SJCRH30 (cell line): ENCODE measurements around the gene NT5DC3. TPM values are rescaled to one million over a fixed set of nuclear protein-coding genes. Genes with fewer than 3 reads are reported as not detected.
A peak's percentile ranks its signal among the peaks of the same experiment; 100 is the strongest.

ENCODE experiments used
- DNase-seq, 2 experiments: peaks; one replicate each; pipeline ENCODE4 v3.0.0-alpha.2; 2015 to 2020
- H3K27ac ChIP-seq: fragments of 250-450 bp; sonication (Bioruptor Pico); 2 replicates; pipeline ENCODE4 v1.5.1; 2020; ENCODE audit warnings: mild to moderate bottlenecking, moderate library complexity
- H3K27me3 ChIP-seq: fragments of 250-450 bp; sonication (Bioruptor Pico); 2 replicates; pipeline ENCODE4 v1.5.1; 2020; ENCODE audit warnings: mild to moderate bottlenecking, moderate library complexity
- H3K36me3 ChIP-seq: fragments of 250-450 bp; sonication (Bioruptor Pico); 2 replicates; pipeline ENCODE4 v1.5.1; 2020; ENCODE audit warnings: mild to moderate bottlenecking, moderate library complexity
- H3K4me1 ChIP-seq: fragments of 250-450 bp; sonication (Bioruptor Pico); 2 replicates; pipeline ENCODE4 v1.5.1; 2020; ENCODE audit warnings: mild to moderate bottlenecking, moderate library complexity
- H3K4me3 ChIP-seq: fragments of 250-450 bp; sonication (Bioruptor Pico); 2 replicates; pipeline ENCODE4 v1.5.1; 2020; ENCODE audit warnings: mild to moderate bottlenecking, moderate library complexity
- H3K9me3 ChIP-seq: fragments of 250-450 bp; sonication (Bioruptor Pico); replicated peaks from 2 replicates; pipeline ENCODE4 v1.5.1; 2020; ENCODE audit warnings: mild to moderate bottlenecking, moderate library complexity
- total RNA-seq: library from RNA; depleted of rRNA; stranded (reverse); fragments of >200 nt; shearing (Covaris generic); gene quantifications from 2 replicates; pipeline ENCODE4 v1.2.3, GENCODE V29; 2014

Gene NT5DC3
- total RNA-seq, 1 experiment from 2014 or later = 14.8 TPM

DNA sequence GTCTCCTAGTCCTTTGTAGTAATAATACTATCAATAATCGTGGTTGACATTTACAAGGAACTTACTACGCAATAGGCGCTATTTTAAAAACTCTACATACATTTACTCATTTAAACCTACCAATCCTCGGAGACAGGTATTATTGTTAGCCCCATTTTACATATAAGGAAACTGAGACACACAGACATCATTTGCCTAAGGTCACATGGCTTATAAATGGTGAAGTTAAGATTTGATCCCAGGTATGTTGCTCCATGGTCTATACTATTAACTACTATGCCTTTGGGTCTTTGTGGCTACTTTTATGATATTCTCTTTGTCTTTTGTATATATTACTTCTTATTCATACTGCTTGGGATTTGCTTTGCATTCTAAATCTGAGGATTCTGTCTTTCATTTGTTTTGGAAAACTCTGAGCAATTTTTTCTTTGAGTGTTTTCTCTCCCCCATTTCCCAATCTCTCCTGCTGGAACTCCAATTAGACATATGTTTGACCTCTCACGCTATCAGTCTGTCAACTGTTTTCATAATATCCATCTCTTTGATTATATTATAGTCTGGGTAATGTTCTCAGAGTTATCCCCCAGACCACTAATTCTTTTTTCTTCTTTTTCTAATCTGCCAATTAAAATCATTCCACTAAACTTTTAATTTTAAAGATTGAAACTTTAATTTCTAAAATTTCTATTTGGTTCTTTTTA, 10.9 kb downstream of the NT5DC3 start:
- peaks cover 11% of the 10 kb centered on the region for H3K4me1 ChIP-seq
- H3K9me3 ChIP-seq = peaks cover 2% of the 10 kb centered on the region; the same call in 1 of the 2 replicates
- no peak for DNase-seq
- no peaks in the 10 kb centered on the region for H3K27me3 ChIP-seq
- no peaks in the 10 kb centered on the region for H3K36me3 ChIP-seq
- no peak overlapping the region for H3K4me3 ChIP-seq
- no peak overlapping the region for H3K27ac ChIP-seq

DNA sequence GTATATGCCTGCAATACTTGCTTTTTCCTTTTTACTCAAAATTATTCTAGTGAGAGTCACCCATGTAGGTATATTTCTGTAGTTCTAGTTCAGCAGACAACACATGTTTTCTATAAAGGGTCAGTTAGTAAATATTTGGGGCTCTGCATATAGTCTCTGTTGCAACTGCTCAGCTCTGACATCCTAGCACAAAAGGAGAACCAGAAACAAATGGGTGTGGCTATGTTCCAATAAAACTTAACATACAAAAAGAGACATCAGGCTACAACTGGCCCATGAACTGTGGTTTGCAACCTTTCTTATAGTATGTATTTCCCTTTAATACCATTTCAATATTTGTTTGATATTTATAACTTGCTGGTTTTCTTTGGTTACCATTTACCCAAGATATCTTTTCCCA, 11.9 kb downstream of the NT5DC3 start:
- H3K27ac ChIP-seq = no peak overlapping the region
- DNase-seq = no peak
- no peak overlapping the region for H3K4me3 ChIP-seq
- peaks cover 2% of the 10 kb centered on the region; the same call in 1 of the 2 replicates for H3K9me3 ChIP-seq
- H3K4me1 ChIP-seq = peaks cover 11% of the 10 kb centered on the region
- no peaks in the 10 kb centered on the region for H3K36me3 ChIP-seq
- no peaks in the 10 kb centered on the region for H3K27me3 ChIP-seq

DNA sequence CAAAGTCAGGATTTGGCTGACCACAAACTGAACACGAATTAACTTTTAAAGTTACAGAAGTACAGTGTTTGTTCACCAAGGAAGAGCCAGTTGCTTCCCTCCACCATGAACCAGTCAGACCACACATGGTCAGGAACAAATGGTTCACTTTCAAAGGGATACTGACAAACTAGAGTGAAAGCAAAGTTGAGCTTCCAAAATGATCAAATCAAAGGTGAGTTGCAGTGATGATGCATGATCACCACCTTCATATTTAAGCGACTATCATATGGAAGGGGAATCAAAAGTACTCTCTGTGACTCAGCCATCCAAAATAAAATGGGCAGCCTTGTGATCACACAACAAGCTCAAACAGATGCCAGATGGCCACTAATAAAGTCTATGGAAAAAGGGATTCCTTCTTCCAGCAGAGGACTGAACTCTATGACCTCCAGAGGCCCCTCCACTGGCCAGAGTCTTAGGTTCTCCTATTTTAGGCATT, 13.1 kb downstream of the NT5DC3 start:
- no peaks in the 10 kb centered on the region for H3K36me3 ChIP-seq
- peaks cover 11% of the 10 kb centered on the region for H3K4me1 ChIP-seq
- no peak overlapping the region for H3K4me3 ChIP-seq
- no peaks in the 10 kb centered on the region for H3K27me3 ChIP-seq
- peaks cover 2% of the 10 kb centered on the region; the same call in 1 of the 2 replicates for H3K9me3 ChIP-seq
- peak in 1 of 2 experiments; percentile 25 for DNase-seq
- H3K27ac ChIP-seq = peak overlapping the region; percentile 22; the same call in 1 of the 2 replicates

DNA sequence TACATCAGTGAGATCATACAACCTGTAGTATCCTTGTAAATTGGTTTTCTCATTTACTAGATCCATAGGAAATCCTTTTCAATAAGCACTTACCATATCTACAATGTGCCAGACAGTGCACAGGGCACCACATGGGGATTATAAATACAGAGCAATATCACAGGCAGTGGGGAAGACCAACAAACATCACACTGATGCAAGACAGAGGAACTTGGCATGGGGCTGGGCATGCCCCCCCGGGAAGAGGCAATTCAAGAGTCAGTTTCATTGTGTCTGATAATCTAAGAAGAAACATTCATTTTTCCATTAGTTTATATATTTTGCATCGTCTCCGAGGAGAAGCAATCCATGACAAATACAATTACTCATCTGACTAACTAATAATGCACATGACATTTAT, 16.2 kb downstream of the NT5DC3 start:
- Histone ChIP-seq H3K9me3 (no peaks in the 10 kb centered on the region; the same call in 1 of the 2 replicates), H3K4me3 (no peak overlapping the region), H3K27me3 (no peaks in the 10 kb centered on the region), H3K4me1 (peaks cover 11% of the 10 kb centered on the region), H3K36me3 (no peaks in the 10 kb centered on the region; the same call in 1 of the 2 replicates), H3K27ac (no peak overlapping the region)
- no peak for DNase-seq

DNA sequence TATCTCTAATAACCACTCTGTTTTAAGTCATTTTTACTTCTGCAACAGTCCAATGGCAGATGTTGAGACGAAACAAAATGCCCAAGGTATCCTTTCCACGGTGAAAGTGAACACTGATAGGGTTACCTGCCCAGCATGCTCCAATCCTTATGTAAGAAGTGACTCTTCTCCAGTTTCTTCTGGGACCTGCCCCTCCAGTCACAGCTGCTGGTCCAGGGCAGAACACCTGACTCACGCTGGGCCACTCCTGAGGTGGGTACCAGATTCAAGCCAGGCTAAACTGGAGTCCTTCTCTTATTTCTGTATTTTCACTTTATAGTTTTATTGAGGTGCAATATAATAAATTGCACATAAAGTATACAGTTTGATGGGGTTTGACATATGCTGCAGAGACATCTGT, 16.7 kb downstream of the NT5DC3 start:
- Histone ChIP-seq H3K4me3 (no peak overlapping the region), H3K9me3 (no peaks in the 10 kb centered on the region), H3K27ac (no peak overlapping the region), H3K27me3 (no peaks in the 10 kb centered on the region), H3K36me3 (no peaks in the 10 kb centered on the region; the same call in 1 of the 2 replicates), H3K4me1 (peaks cover 11% of the 10 kb centered on the region)
- DNase-seq = no peak

DNA sequence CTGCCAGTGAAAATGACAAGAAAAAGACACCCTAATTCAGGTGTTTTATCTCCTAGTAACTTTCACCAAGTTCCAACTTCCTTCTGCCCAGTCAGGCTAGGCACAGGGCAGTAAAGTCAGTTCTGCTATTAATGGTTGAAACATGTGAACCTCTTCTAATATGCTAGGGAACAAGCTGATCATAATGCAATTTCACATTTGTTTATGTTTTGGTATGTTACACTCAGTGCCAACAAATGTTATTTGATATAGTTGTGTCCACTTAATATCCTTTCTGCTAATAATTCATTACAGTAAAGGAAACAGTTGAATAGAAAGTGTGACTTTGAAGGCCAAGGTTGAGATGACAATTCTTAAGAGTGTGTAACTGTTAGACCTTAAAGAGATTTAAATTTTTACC, 17.2 kb downstream of the NT5DC3 start:
- no peak overlapping the region for H3K27ac ChIP-seq
- no peak for DNase-seq
- H3K27me3 ChIP-seq = no peaks in the 10 kb centered on the region
- H3K4me3 ChIP-seq = no peak overlapping the region
- H3K4me1 ChIP-seq = peaks cover 11% of the 10 kb centered on the region
- no peaks in the 10 kb centered on the region for H3K9me3 ChIP-seq
- no peaks in the 10 kb centered on the region; the same call in 1 of the 2 replicates for H3K36me3 ChIP-seq

DNA sequence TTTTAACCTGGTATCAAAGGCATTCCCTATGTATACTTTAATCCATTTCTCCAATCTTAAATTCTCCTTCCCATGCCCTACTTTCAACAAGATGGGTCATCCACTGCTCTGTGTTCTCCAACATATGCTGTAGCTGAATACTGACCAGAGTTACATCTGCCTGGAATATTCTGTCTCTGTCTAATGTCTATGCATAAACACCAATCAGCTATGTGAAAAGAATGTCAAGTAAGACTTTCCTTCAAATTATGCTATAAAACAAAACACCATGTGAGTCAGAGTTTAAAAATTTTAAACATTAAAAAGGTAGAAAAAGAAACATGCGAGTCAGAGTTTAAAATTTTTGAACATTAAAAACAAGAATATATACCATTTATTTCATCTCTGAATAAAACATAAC, 19.3 kb downstream of the NT5DC3 start:
- no peak overlapping the region for H3K27ac ChIP-seq
- DNase-seq = no peak
- H3K27me3 ChIP-seq = no peaks in the 10 kb centered on the region
- H3K4me3 ChIP-seq = no peak overlapping the region
- no peaks in the 10 kb centered on the region for H3K4me1 ChIP-seq
- no peaks in the 10 kb centered on the region; the same call in 1 of the 2 replicates for H3K36me3 ChIP-seq
- H3K9me3 ChIP-seq = no peaks in the 10 kb centered on the region

DNA sequence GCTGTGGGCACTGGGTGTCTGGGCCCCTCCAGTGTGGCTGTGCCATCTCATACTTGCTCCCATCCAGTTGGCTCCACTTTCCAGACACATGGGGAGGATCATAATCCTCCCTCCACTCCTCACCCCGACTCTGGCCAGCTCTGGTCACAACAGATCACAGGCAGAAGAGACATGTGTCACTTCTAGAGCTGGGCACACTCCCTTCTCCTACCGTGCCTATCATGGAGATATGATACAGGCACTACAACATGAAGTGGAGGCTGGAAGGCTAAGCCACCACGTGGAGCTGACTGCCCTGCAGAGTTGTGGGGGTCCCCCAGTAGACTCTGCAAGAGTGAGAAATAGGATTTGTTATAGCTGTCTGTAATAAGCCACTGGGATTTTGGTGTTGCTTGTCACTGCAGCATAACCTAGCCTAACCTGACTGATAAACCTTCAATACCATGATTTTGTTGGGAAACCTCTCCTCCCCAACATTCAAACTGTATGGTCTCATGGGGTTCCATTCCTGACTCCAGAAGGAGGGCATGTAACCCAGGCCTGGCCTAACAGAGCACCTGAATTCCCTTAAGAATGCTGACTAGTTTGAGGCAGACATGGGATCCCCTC, 20.0 kb downstream of the NT5DC3 start:
- no peak overlapping the region for H3K4me3 ChIP-seq
- no peaks in the 10 kb centered on the region for H3K4me1 ChIP-seq
- H3K27ac ChIP-seq = no peak overlapping the region
- DNase-seq = no peak
- H3K27me3 ChIP-seq = no peaks in the 10 kb centered on the region
- H3K36me3 ChIP-seq = no peaks in the 10 kb centered on the region; the same call in 1 of the 2 replicates
- H3K9me3 ChIP-seq = no peaks in the 10 kb centered on the region

DNA sequence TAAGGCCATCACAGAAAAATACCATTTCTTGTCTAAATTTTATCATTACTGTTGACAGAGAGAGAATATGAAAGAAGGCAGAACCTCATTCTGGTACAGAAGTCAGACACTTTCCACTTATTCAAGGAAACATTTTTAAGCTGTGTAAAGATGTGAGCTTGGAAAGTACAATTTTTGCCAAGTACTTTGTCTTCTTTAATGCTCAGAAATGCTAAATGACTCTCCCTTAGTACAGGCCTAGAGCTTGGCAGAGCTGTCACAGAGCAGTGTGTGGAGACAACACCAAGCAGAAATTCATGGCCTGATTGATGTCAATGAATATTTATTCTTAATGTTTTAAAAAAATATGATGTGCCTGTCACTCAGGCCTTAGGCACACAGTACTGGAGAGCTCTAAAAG, 20.7 kb downstream of the NT5DC3 start:
- Histone ChIP-seq H3K9me3 (no peaks in the 10 kb centered on the region), H3K4me1 (no peaks in the 10 kb centered on the region), H3K27me3 (no peaks in the 10 kb centered on the region), H3K4me3 (no peak overlapping the region), H3K36me3 (no peaks in the 10 kb centered on the region; the same call in 1 of the 2 replicates), H3K27ac (no peak overlapping the region)
- no peak for DNase-seq

DNA sequence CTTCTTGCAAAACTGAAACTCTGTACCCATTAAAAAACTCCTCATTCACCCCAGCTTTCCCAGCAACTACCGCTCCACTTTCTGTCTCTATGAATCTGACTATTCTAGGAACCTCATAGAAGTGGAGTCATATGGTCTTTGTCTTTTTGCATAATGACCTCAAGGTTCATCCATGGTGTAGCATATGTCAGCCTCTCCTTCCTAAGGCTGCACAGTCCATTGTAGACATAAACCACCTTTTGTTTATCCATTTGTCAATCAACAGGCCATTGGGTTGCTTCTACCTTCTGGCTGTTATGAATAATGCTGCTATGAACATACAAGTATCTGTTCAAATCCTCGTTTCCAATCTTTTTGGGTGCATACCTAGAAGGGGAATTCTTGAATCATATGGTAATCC, 21.1 kb downstream of the NT5DC3 start:
- Histone ChIP-seq H3K4me3 (no peak overlapping the region), H3K36me3 (no peaks in the 10 kb centered on the region; the same call in 1 of the 2 replicates), H3K27me3 (no peaks in the 10 kb centered on the region), H3K27ac (no peak overlapping the region), H3K9me3 (no peaks in the 10 kb centered on the region), H3K4me1 (no peaks in the 10 kb centered on the region)
- DNase-seq = no peak

DNA sequence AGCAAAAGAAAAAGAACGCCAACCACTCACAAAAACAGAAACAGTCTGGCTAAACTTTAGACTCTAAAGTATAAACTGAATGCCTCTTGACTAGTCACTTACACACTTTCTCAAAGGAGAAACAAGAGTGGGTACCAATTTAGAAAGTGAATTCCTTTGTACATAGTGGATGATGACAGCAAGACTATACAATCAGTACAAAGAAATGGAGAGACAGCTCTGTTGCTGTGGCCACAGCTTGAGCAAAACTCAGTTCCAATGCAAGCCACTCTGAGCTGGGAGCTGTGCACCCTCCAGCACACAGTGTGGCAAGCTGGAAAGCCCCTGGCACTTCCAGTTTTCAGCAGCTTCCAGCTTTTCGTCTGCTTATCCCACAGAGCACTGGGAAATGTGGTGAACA, 21.7 kb downstream of the NT5DC3 start:
- DNase-seq = no peak
- Histone ChIP-seq H3K9me3 (no peaks in the 10 kb centered on the region), H3K27ac (no peak overlapping the region), H3K4me1 (no peaks in the 10 kb centered on the region), H3K36me3 (no peaks in the 10 kb centered on the region; the same call in 1 of the 2 replicates), H3K27me3 (no peaks in the 10 kb centered on the region), H3K4me3 (no peak overlapping the region)

DNA sequence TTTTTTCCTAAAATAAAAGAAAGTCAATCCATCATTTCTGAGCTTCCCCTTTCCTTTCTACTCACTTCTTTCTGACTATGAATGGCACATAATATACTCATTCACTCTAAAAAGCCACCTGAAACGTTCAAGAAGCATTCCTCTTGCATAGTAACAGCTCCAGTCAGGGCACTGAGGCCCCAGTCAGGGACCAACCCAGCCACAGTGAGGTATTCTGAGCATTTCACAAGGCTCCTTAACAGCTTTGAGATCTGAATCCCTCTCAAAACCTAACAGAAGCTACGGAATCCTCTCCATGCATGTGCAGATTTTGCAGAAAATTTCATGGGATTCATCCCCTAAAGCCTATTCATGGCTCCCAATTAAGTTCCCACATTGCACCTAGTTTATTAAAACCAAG, 23.2 kb downstream of the NT5DC3 start:
- Histone ChIP-seq H3K27ac (no peak overlapping the region), H3K4me1 (no peaks in the 10 kb centered on the region), H3K27me3 (no peaks in the 10 kb centered on the region), H3K36me3 (peaks cover 9% of the 10 kb centered on the region), H3K9me3 (no peaks in the 10 kb centered on the region), H3K4me3 (no peak overlapping the region)
- DNase-seq = no peak

DNA sequence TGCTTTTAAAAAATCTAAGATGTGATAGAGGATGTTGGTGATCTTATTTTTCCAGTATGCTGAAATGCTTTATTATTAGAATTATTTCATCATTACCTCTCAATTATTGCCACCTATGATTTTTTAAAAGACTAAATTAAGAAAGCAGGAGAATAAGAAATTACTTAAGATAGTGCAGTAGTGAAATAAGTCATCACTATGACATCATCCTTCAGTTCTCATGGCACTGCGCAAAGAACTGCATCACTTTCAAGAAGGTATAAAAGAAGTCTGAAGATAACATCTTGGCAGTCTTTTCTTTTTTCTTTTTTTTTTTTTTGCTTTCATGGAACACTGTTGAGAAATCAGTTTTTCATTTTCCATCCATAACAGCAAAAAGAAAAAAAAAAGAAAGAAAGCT, 24.4 kb downstream of the NT5DC3 start:
- DNase-seq = no peak
- Histone ChIP-seq H3K9me3 (no peaks in the 10 kb centered on the region), H3K27ac (no peak overlapping the region), H3K27me3 (no peaks in the 10 kb centered on the region), H3K4me1 (no peaks in the 10 kb centered on the region), H3K4me3 (no peak overlapping the region), H3K36me3 (peaks cover 15% of the 10 kb centered on the region)

DNA sequence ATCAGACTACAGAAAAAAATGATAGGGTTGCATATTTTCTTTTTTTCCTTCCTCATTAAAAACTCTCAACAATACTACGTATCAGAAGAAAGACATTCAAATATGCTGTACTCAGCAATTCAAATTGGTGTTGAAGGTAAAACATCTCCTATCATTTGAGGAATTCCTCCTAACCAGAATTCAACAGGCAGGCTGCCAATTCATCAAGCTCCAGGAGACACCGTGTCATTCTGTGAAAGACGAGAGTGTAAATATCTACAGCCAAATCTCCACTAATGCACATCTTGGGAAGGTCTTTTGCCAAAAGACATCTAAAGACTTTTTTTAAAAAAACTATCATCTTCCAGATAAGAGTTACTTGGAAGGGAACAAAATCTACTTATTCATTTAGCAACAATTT, 26.6 kb downstream of the NT5DC3 start:
- H3K27me3 ChIP-seq = no peaks in the 10 kb centered on the region
- H3K27ac ChIP-seq = no peak overlapping the region
- H3K36me3 ChIP-seq = peaks cover 15% of the 10 kb centered on the region; the same call in 1 of the 2 replicates
- no peak overlapping the region for H3K4me3 ChIP-seq
- H3K4me1 ChIP-seq = 0 out of 2 replicates have a peak, but pooled peaks cover 5% of the 10 kb centered on the region
- no peak for DNase-seq
- no peaks in the 10 kb centered on the region for H3K9me3 ChIP-seq

DNA sequence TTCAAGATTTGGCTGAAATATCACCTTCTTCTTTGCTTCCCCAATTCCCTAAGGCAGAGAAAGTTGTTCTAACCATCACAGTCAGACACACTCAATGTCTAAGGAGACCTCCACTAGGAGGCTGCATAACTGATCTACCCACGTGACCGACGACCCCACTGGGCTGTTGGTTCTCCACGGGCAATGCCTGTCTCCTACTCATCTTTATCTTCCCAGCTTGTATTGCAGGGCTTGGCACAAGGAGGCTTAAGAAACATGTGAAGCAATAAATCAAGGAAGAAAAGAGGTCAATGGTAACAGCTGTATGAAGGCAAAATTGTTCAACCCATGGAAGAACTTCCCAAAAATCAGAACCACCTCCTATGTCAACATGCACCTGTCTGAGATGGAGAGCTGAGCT, 27.1 kb downstream of the NT5DC3 start:
- no peak for DNase-seq
- Histone ChIP-seq H3K27me3 (no peaks in the 10 kb centered on the region), H3K36me3 (peaks cover 15% of the 10 kb centered on the region; the same call in 1 of the 2 replicates), H3K9me3 (no peaks in the 10 kb centered on the region), H3K4me3 (no peak overlapping the region), H3K4me1 (0 out of 2 replicates have a peak, but pooled peaks cover 5% of the 10 kb centered on the region), H3K27ac (no peak overlapping the region)
